ENCODE measurements around the gene KIAA1671.

KIAA1671 gene

GRCh38 chr22:24997023-24997422 is 44.5 kb downstream of the KIAA1671 start:
- no peak for DNase-seq (ENCODE audit: low read depth)
- no peak overlapping the region for H3K4me3 ChIP-seq (ENCODE audit: low read length)
- no peak for TF ChIP-seq CTCF (conservative IDR thresholded peaks at IDR 0.05; ENCODE audit: low read length)

GRCh38 chr22:25000686-25001085 is 48.2 kb downstream of the KIAA1671 start:
- DNase-seq (ENCODE audit: low read depth), result no peak
- no peak overlapping the region for H3K4me3 ChIP-seq (ENCODE audit: low read length)
- TF ChIP-seq CTCF (conservative IDR thresholded peaks at IDR 0.05; ENCODE audit: low read length), result no peak

- no peak overlapping the region for H3K4me3 ChIP-seq (ENCODE audit: low read length)
- DNase-seq (ENCODE audit: low read depth), result no peak
- no peak for TF ChIP-seq CTCF (conservative IDR thresholded peaks at IDR 0.05; ENCODE audit: low read length)
Observed at GRCh38 chr22:25002241-25002985, 49.9 kb downstream of the KIAA1671 start.

GRCh38 chr22:25006354-25006753 is 53.8 kb downstream of the KIAA1671 start:
- TF ChIP-seq CTCF (conservative IDR thresholded peaks at IDR 0.05; ENCODE audit: low read length), result no peak
- no peak overlapping the region for H3K4me3 ChIP-seq (ENCODE audit: low read length)
- DNase-seq (ENCODE audit: low read depth), result no peak

GRCh38 chr22:25007444-25008106 is 55.1 kb downstream of the KIAA1671 start:
- no peak overlapping the region for H3K4me3 ChIP-seq (ENCODE audit: low read length)
- no peak for DNase-seq (ENCODE audit: low read depth)
- TF ChIP-seq CTCF (conservative IDR thresholded peaks at IDR 0.05; ENCODE audit: low read length), result no peak

GRCh38 chr22:25008666-25009065 is 56.1 kb downstream of the KIAA1671 start:
- no peak overlapping the region for H3K4me3 ChIP-seq (ENCODE audit: low read length)
- TF ChIP-seq CTCF (conservative IDR thresholded peaks at IDR 0.05; ENCODE audit: low read length), result no peak
- no peak for DNase-seq (ENCODE audit: low read depth)

GRCh38 chr22:25012741-25013143 is 60.2 kb downstream of the KIAA1671 start:
- TF ChIP-seq CTCF (conservative IDR thresholded peaks at IDR 0.05; ENCODE audit: low read length), result no peak
- no peak for DNase-seq (ENCODE audit: low read depth)
- H3K4me3 ChIP-seq (ENCODE audit: low read length), result no peak overlapping the region
